Astrocyte (in vitro differentiated cells and primary cell): ENCODE data around the gene GRIP1. TPM values are rescaled to one million over a fixed set of nuclear protein-coding genes. Genes with fewer than 3 reads are reported as not detected.

ENCODE experiments used
- DNase-seq: peaks from one replicate; pipeline ENCODE4 v3.0.0-alpha.2; 2010; ENCODE audit warnings: low read depth
- FAIRE-seq: peaks from 2 replicates; lab custom pipeline; 2011; peaks lifted over from hg19 to GRCh38; lab: Jason Lieb, UNC
- H2AFZ ChIP-seq: 2 replicates; pipeline ENCODE4 v1.6.0; 2012; ENCODE audit warnings: low read depth, low read length, inconsistent platforms
- H3K27ac ChIP-seq: 2 replicates; pipeline ENCODE4 v1.5.1; 2011; ENCODE audit warnings: low read depth, low read length, inconsistent platforms
- H3K27me3 ChIP-seq: 2 replicates; pipeline ENCODE4 v1.6.0; 2011; ENCODE audit warnings: low read length, inconsistent platforms; ENCODE audit not compliant: insufficient read depth
- H3K36me3 ChIP-seq: 2 replicates; pipeline ENCODE4 v1.5.1; 2011; ENCODE audit warnings: low read length, inconsistent platforms; ENCODE audit not compliant: insufficient read depth
- H3K4me1 ChIP-seq: 2 replicates; pipeline ENCODE4 v1.5.1; 2011; ENCODE audit warnings: low read length, inconsistent platforms; ENCODE audit not compliant: insufficient read depth
- H3K4me2 ChIP-seq: 2 replicates; pipeline ENCODE4 v1.6.0; 2012; ENCODE audit warnings: low read length, inconsistent platforms
- H3K4me3 ChIP-seq: 2 replicates; pipeline ENCODE4 v1.5.1; 2011; ENCODE audit warnings: low read depth, mild to moderate bottlenecking, low read length, inconsistent platforms; ENCODE audit not compliant: insufficient read depth
- H3K79me2 ChIP-seq: 2 replicates; pipeline ENCODE4 v1.6.0; 2012; ENCODE audit warnings: mild to moderate bottlenecking, low read length, inconsistent platforms; ENCODE audit not compliant: insufficient read depth
- H3K9ac ChIP-seq: 2 replicates; pipeline ENCODE4 v1.6.0; 2012; ENCODE audit warnings: mild to moderate bottlenecking, low read length, inconsistent platforms
- H3K9me3 ChIP-seq: 2 replicates; pipeline ENCODE4 v1.5.1; 2012; ENCODE audit warnings: low read depth, mild to moderate bottlenecking, low read length, inconsistent platforms; ENCODE audit not compliant: insufficient read depth
- H4K20me1 ChIP-seq: 2 replicates; pipeline ENCODE4 v1.6.0; 2012; ENCODE audit warnings: low read length, inconsistent platforms; ENCODE audit not compliant: insufficient read depth
- H3K27ac Mint-ChIP-seq: one replicate; pipeline ENCODE4 v1.8.0; 2021; ENCODE audit warnings: mild to moderate bottlenecking, mixed read lengths; ENCODE audit not compliant: unreplicated experiment
- H3K27me3 Mint-ChIP-seq: one replicate; pipeline ENCODE4 v1.8.0; 2021; ENCODE audit warnings: low read depth, mixed read lengths; ENCODE audit not compliant: unreplicated experiment
- H3K36me3 Mint-ChIP-seq: one replicate; pipeline ENCODE4 v1.8.0; 2021; ENCODE audit warnings: low read depth, mixed read lengths; ENCODE audit not compliant: unreplicated experiment
- H3K4me1 Mint-ChIP-seq: one replicate; pipeline ENCODE4 v1.8.0; 2021; ENCODE audit warnings: low read depth, mixed read lengths; ENCODE audit not compliant: unreplicated experiment
- H3K4me3 Mint-ChIP-seq: one replicate; pipeline ENCODE4 v1.8.0; 2021; ENCODE audit warnings: mild to moderate bottlenecking, moderate library complexity, mixed read lengths; ENCODE audit not compliant: unreplicated experiment
- H3K9me3 Mint-ChIP-seq: one replicate; pipeline ENCODE4 v1.8.0; 2021; ENCODE audit warnings: mild to moderate bottlenecking, mixed read lengths; ENCODE audit not compliant: unreplicated experiment
- EZH2 ChIP-seq: IDR thresholded peaks from 2 replicates; pipeline ENCODE4 v1.6.1; 2012; ENCODE audit warnings: mild to moderate bottlenecking, low read length, inconsistent platforms; ENCODE audit not compliant: insufficient read depth
- total RNA-seq: library from RNA; stranded (reverse); gene quantifications from 2 replicates; pipeline ENCODE4 v1.2.1, GENCODE V29; 2021
- TF ChIP-seq, protein P1 (sequence below): IDR thresholded peaks from 2 replicates; pipeline ENCODE4 v1.5.1; 2011; ENCODE audit warnings: low read depth, mild to moderate bottlenecking, inconsistent platforms, low read length, moderate library complexity; ENCODE audit not compliant: insufficient read depth

GRIP1 gene
- total RNA-seq, 1 donor from 2014 or later: 16.7 TPM

GRCh38 chr12:66623455-66623854, 55.4 kb downstream of the GRIP1 start:
- H3K4me2 ChIP-seq: no peak overlapping the region
- Mint-ChIP-seq H3K27me3 (no peaks in the 10 kb centered on the region), H3K4me3 (no peak overlapping the region), H3K36me3 (no peaks in the 10 kb centered on the region), H3K4me1 (peaks cover 27% of the 10 kb centered on the region), H3K9me3 (no peaks in the 10 kb centered on the region), H3K27ac (peak overlapping the region; percentile 31)
- no peaks in the 10 kb centered on the region for H4K20me1 ChIP-seq
- no peak overlapping the region for H3K4me3 ChIP-seq
- DNase-seq (no peak), FAIRE-seq (no peak)
- no peak overlapping the region for H2AFZ ChIP-seq
- no peaks in the 10 kb centered on the region for H3K9me3 ChIP-seq
- no peaks in the 10 kb centered on the region for H3K79me2 ChIP-seq
- H3K36me3 ChIP-seq: no peaks in the 10 kb centered on the region
- H3K27me3 ChIP-seq: no peaks in the 10 kb centered on the region
- H3K9ac ChIP-seq: no peak overlapping the region
- H3K4me1 ChIP-seq: no peaks in the 10 kb centered on the region
- TF ChIP-seq, protein P1, sequence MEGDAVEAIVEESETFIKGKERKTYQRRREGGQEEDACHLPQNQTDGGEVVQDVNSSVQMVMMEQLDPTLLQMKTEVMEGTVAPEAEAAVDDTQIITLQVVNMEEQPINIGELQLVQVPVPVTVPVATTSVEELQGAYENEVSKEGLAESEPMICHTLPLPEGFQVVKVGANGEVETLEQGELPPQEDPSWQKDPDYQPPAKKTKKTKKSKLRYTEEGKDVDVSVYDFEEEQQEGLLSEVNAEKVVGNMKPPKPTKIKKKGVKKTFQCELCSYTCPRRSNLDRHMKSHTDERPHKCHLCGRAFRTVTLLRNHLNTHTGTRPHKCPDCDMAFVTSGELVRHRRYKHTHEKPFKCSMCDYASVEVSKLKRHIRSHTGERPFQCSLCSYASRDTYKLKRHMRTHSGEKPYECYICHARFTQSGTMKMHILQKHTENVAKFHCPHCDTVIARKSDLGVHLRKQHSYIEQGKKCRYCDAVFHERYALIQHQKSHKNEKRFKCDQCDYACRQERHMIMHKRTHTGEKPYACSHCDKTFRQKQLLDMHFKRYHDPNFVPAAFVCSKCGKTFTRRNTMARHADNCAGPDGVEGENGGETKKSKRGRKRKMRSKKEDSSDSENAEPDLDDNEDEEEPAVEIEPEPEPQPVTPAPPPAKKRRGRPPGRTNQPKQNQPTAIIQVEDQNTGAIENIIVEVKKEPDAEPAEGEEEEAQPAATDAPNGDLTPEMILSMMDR: no peak
- TF ChIP-seq EZH2: no peak
- no peak overlapping the region for H3K27ac ChIP-seq

DNA sequence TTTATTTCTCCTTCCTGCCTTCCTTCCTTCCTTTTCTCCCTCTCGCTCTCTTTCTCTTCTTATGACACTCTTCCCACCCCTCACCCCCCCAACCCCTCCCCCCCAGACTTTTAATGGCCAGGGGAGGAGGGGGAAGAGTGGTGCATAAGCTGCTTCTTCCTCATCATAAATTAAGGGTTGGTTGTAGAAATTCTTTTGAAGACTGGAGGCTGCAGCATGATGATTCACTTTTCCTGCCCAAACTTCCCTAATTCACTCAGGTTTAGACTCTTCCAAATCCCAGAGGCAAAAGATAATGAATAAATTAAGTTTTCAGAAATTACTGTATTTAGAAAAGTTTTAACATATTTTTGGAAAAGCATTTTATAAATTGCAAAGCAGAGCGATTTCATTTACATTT, 58.2 kb downstream of the GRIP1 start:
- Histone ChIP-seq H3K27me3 (no peaks in the 10 kb centered on the region), H3K27ac (no peak overlapping the region), H2AFZ (no peak overlapping the region), H3K4me1 (no peaks in the 10 kb centered on the region), H3K36me3 (no peaks in the 10 kb centered on the region), H3K4me2 (no peak overlapping the region), H3K9ac (no peak overlapping the region), H3K4me3 (no peak overlapping the region), H3K9me3 (no peaks in the 10 kb centered on the region), H3K79me2 (no peaks in the 10 kb centered on the region), H4K20me1 (no peaks in the 10 kb centered on the region)
- Mint-ChIP-seq H3K36me3 (no peaks in the 10 kb centered on the region), H3K27ac (no peak overlapping the region), H3K27me3 (no peaks in the 10 kb centered on the region), H3K4me3 (no peak overlapping the region), H3K9me3 (no peaks in the 10 kb centered on the region), H3K4me1 (peaks cover 23% of the 10 kb centered on the region)
- FAIRE-seq (no peak), DNase-seq (no peak)
- TF ChIP-seq, protein P1: no peak
- no peak for TF ChIP-seq EZH2

- Histone ChIP-seq H3K9me3 (no peaks in the 10 kb centered on the region), H3K4me2 (no peak overlapping the region), H3K27ac (no peak overlapping the region), H3K79me2 (no peaks in the 10 kb centered on the region), H3K27me3 (no peaks in the 10 kb centered on the region), H3K9ac (no peak overlapping the region), H3K4me3 (no peak overlapping the region), H2AFZ (no peak overlapping the region), H3K36me3 (no peaks in the 10 kb centered on the region), H4K20me1 (no peaks in the 10 kb centered on the region), H3K4me1 (no peaks in the 10 kb centered on the region)
- H3K36me3 Mint-ChIP-seq: no peaks in the 10 kb centered on the region
- FAIRE-seq (no peak), DNase-seq (peak; percentile 21)
- H3K4me1 Mint-ChIP-seq: peaks cover 23% of the 10 kb centered on the region
- no peaks in the 10 kb centered on the region for H3K9me3 Mint-ChIP-seq
- H3K27ac Mint-ChIP-seq: no peak overlapping the region
- TF ChIP-seq EZH2: no peak
- TF ChIP-seq, protein P1: no peak
- no peaks in the 10 kb centered on the region for H3K27me3 Mint-ChIP-seq
- H3K4me3 Mint-ChIP-seq: no peak overlapping the region
Measured at GRCh38 chr12:66620026-66620425, 58.9 kb downstream of the GRIP1 start.
